C4-2B (cell line): Measurements from ENCODE around the gene GGT6.

Experiments
- CTCF ChIP-seq: fragments of 450-650 bp; conservative IDR thresholded peaks from 2 replicates; pipeline ENCODE4 v1.5.1; 2017; ENCODE audit warnings: mild to moderate bottlenecking
- ZFX ChIP-seq: fragments of 450-650 bp; IDR thresholded peaks from 2 replicates; pipeline ENCODE4 v1.6.1; 2017

DNA sequence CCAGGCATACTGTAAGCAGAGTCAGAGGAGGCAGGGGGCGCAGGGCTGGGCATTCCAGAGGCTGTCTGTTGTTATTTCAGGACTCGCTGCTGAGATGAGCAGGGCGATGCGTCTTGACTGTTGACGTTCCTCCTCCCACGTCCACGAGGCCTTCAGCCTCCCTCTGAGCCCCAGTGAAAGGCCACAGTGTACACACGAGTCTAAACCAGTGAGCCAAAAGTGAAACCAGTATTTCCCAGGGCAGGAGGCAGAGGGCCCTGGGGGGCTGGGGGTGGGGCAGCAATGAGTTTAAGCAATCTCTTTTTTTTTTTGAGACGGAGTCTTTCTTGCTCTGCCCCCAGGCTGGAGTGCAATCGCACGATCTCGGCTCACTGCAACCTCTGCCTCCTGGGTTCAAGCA lies 45.4 kb upstream of the GGT6 start:
- TF ChIP-seq CTCF (no peak), ZFX (no peak)
